Endodermal cell (in vitro differentiated cells): ENCODE data around the gene CUL2. TPM values are rescaled to one million over a fixed set of nuclear protein-coding genes. Genes with fewer than 3 reads are reported as not detected.

ENCODE experiments used
- DNase-seq: peaks from one replicate; pipeline ENCODE4 v3.0.0-alpha.2; 2017
- H3K27ac ChIP-seq: 2 replicates; pipeline ENCODE4 v1.5.1; 2013; ENCODE audit warnings: mild to moderate bottlenecking, low read depth, low read length, moderate library complexity
- H3K27me3 ChIP-seq: 2 replicates; pipeline ENCODE4 v1.6.1; 2013; ENCODE audit warnings: mild to moderate bottlenecking, low read length, moderate library complexity; ENCODE audit not compliant: insufficient read depth, control insufficient read depth, poor library complexity, severe bottlenecking
- H3K36me3 ChIP-seq: 2 replicates; pipeline ENCODE4 v1.7.0; 2013; ENCODE audit warnings: mild to moderate bottlenecking, low read length, moderate library complexity; ENCODE audit not compliant: control insufficient read depth, insufficient read depth
- H3K4me1 ChIP-seq: one replicate; pipeline ENCODE4 v1.7.0; 2013; ENCODE audit warnings: low read length; ENCODE audit not compliant: control insufficient read depth, insufficient read depth
- H3K4me3 ChIP-seq: 2 replicates; pipeline ENCODE4 v1.5.1; 2013; ENCODE audit warnings: mild to moderate bottlenecking, low read length, moderate library complexity
- H3K9ac ChIP-seq: 2 replicates; pipeline ENCODE4 v1.6.1; 2013; ENCODE audit warnings: mild to moderate bottlenecking, low read length, moderate library complexity; ENCODE audit not compliant: poor library complexity, severe bottlenecking; ENCODE audit errors: extremely low read depth
- H3K9me3 ChIP-seq: 2 replicates; pipeline ENCODE4 v1.6.1; 2013; ENCODE audit warnings: mild to moderate bottlenecking, low read length, moderate library complexity; ENCODE audit not compliant: control insufficient read depth
- H3K27ac Mint-ChIP-seq: 2 replicates; pipeline ENCODE4 v1.8.0; 2020; ENCODE audit warnings: mixed read lengths
- H3K27me3 Mint-ChIP-seq: 2 replicates; pipeline ENCODE4 v1.8.0; 2021; ENCODE audit warnings: mild to moderate bottlenecking, mixed read lengths; ENCODE audit not compliant: insufficient read depth
- H3K36me3 Mint-ChIP-seq: 2 replicates; pipeline ENCODE4 v1.8.0; 2020; ENCODE audit warnings: low read depth, mixed read lengths
- H3K4me1 Mint-ChIP-seq: 2 replicates; pipeline ENCODE4 v1.8.0; 2020; ENCODE audit warnings: mixed read lengths
- H3K4me3 Mint-ChIP-seq: 2 replicates; pipeline ENCODE4 v1.8.0; 2020; ENCODE audit warnings: mild to moderate bottlenecking, moderate library complexity, mixed read lengths
- H3K9me3 Mint-ChIP-seq: 2 replicates; pipeline ENCODE4 v1.8.0; 2020; ENCODE audit warnings: mild to moderate bottlenecking, mixed read lengths
- CTCF ChIP-seq: fragments of 200-600 bp; sonication (generic); conservative IDR thresholded peaks from 2 replicates; pipeline ENCODE4 v1.5.0; 2021; ENCODE audit warnings: antibody characterized with exemption, mild to moderate bottlenecking
- WGBS, 2 experiments: methylation state at CpG; one replicate each; pipeline versions ENCODE4 v1.1.5 to v1.1.7; 2013; ENCODE audit warnings: missing lambda C conversion rate in 2 of 2, mixed read lengths in 1 of 2; ENCODE audit not compliant: insufficient coverage in 1 of 2, insufficient read length in 1 of 2; 5-methylcytosine and 5-hydroxymethylcytosine counted together
- total RNA-seq, 2 donors: library from RNA; stranded (reverse); fragmentation: NEBNext Ultra II Directional in 1 of 2; extraction: Animal tissue kit (Norgen Biotek cat#: 25700) in 1 of 2; gene quantifications; 2 replicates in 1 of 2; 3 replicates in 1 of 2; pipeline ENCODE4 v1.2.1, GENCODE V29; 2021

Gene CUL2
- total RNA-seq, 2 donors from 2014 or later, result 39.2 to 41.5 TPM

DNA sequence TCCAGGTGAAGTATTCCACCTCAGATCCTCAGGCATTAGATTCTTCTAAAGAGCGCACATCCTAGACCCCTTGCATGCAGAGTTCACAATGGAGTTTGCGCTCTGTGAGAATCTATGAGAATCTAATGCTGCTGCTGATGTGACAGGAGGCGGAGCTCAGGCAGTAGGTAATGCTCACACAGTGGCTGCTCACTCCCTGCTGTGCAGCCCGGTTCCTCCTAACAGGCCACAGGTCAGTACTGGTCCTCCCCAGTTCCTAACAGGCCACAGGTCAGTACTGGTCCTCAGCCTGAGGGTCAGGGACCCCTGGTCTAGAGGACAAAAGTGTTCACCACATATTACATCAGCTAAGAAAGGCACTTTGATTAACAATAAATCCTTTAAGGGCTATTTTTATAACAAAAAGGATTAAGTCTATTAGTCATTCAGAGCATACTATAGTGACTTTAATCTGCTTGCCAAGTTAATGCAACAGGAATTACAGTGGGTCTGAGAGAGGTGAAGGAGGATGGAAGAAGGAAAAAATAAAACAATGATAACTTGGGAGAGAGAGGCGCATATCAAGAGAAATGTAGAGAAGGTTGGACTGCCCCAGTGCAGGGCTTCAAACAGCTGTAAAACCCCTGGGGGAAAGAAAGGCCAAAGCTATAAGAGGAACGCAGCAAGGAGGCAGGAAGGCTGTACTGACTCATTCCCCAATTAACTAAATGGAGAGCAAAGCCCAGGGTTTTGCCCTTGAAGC lies 49.2 kb downstream of the CUL2 start:
- H3K9ac ChIP-seq, result no peak overlapping the region
- H3K9me3 Mint-ChIP-seq, result no peaks in the 10 kb centered on the region
- H3K36me3 Mint-ChIP-seq, result peaks cover 60% of the 10 kb centered on the region
- no peaks in the 10 kb centered on the region for H3K27me3 Mint-ChIP-seq
- H3K27me3 ChIP-seq, result no peaks in the 10 kb centered on the region
- 78 to 80% methylated on average over 6 of the region's 6 CpGs for WGBS, 2 experiments
- H3K4me1 ChIP-seq, result no peaks in the 10 kb centered on the region
- no peak overlapping the region for H3K4me3 ChIP-seq
- no peaks in the 10 kb centered on the region for H3K9me3 ChIP-seq
- H3K4me1 Mint-ChIP-seq, result peaks cover 10% of the 10 kb centered on the region
- H3K4me3 Mint-ChIP-seq, result no peak overlapping the region
- peaks cover 50% of the 10 kb centered on the region for H3K36me3 ChIP-seq
- H3K27ac Mint-ChIP-seq, result peak overlapping the region; percentile 21
- no peak for TF ChIP-seq CTCF
- DNase-seq, result peak; percentile 76
- H3K27ac ChIP-seq, result peak overlapping the region; percentile 42

DNA sequence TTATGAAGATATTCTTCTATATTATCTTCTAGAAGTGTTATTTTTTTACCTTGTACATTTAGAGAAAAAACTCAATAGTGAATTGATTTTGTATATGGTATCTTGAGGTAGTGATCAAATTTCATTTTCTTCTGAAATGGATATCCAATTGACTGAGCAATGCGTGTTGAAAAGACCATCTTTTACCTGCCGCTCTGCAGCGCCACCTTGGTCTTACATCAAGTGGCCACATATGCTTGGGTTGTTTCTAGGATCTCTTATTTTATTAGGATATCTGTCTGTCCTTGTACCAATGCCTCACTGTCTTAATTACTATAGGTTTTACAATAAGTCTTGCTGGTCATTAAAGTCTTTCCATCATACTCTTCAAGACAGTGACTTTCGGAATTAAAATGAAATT lies 53.0 kb downstream of the CUL2 start:
- Mint-ChIP-seq H3K4me3 (no peak overlapping the region), H3K27ac (no peak overlapping the region), H3K9me3 (no peaks in the 10 kb centered on the region), H3K4me1 (peaks cover 10% of the 10 kb centered on the region), H3K27me3 (no peaks in the 10 kb centered on the region), H3K36me3 (peaks cover 59% of the 10 kb centered on the region)
- no peak overlapping the region for H3K4me3 ChIP-seq
- WGBS, 2 experiments, result 93% methylated on average over 4 of the region's 4 CpGs; no CpG with 5 or more reads in 1 of the 2 experiments
- H3K36me3 ChIP-seq, result peaks cover 58% of the 10 kb centered on the region
- H3K27me3 ChIP-seq, result no peaks in the 10 kb centered on the region
- peak; percentile 46 for TF ChIP-seq CTCF
- no peaks in the 10 kb centered on the region for H3K9me3 ChIP-seq
- no peaks in the 10 kb centered on the region for H3K4me1 ChIP-seq
- H3K9ac ChIP-seq, result no peak overlapping the region
- no peak overlapping the region for H3K27ac ChIP-seq
- DNase-seq, result no peak

DNA sequence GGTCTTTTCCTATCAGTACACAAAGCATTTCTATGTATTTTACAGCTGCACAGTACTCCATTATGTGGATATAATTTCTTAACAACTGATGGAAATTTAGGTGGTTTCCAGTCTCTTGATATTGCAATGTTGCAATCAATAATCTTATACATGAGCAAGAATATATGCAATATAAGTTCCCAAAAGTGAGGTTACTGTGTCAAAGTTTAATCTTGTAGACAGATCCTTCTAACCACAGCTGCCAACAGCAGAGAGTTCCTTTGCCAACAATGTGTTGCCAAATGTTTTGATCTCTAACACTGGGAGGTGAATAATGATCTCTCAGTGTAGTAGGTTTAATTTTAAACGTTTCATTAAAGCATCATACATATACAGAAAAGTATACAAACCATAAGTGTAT lies 54.5 kb downstream of the CUL2 start:
- Mint-ChIP-seq H3K36me3 (peaks cover 61% of the 10 kb centered on the region), H3K4me3 (no peak overlapping the region), H3K4me1 (peaks cover under 1% of the 10 kb centered on the region), H3K9me3 (no peaks in the 10 kb centered on the region), H3K27me3 (no peaks in the 10 kb centered on the region), H3K27ac (no peak overlapping the region)
- Histone ChIP-seq H3K4me3 (no peak overlapping the region), H3K27ac (no peak overlapping the region), H3K4me1 (no peaks in the 10 kb centered on the region), H3K27me3 (no peaks in the 10 kb centered on the region), H3K36me3 (peaks cover 72% of the 10 kb centered on the region), H3K9ac (no peak overlapping the region), H3K9me3 (no peaks in the 10 kb centered on the region)
- 67% methylated on average over 1 of the region's 1 CpG; no CpG with 5 or more reads in 1 of the 2 experiments for WGBS, 2 experiments
- no peak for TF ChIP-seq CTCF
- DNase-seq, result no peak
